ENCODE results near the gene SMCR8.
"Not testable (repeated sequence)": the region's sequence is repeated elsewhere in the genome, so short reads cannot be mapped to it uniquely, and the experiment has no call there.

Gene SMCR8, protein sequence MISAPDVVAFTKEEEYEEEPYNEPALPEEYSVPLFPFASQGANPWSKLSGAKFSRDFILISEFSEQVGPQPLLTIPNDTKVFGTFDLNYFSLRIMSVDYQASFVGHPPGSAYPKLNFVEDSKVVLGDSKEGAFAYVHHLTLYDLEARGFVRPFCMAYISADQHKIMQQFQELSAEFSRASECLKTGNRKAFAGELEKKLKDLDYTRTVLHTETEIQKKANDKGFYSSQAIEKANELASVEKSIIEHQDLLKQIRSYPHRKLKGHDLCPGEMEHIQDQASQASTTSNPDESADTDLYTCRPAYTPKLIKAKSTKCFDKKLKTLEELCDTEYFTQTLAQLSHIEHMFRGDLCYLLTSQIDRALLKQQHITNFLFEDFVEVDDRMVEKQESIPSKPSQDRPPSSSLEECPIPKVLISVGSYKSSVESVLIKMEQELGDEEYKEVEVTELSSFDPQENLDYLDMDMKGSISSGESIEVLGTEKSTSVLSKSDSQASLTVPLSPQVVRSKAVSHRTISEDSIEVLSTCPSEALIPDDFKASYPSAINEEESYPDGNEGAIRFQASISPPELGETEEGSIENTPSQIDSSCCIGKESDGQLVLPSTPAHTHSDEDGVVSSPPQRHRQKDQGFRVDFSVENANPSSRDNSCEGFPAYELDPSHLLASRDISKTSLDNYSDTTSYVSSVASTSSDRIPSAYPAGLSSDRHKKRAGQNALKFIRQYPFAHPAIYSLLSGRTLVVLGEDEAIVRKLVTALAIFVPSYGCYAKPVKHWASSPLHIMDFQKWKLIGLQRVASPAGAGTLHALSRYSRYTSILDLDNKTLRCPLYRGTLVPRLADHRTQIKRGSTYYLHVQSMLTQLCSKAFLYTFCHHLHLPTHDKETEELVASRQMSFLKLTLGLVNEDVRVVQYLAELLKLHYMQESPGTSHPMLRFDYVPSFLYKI

DNA sequence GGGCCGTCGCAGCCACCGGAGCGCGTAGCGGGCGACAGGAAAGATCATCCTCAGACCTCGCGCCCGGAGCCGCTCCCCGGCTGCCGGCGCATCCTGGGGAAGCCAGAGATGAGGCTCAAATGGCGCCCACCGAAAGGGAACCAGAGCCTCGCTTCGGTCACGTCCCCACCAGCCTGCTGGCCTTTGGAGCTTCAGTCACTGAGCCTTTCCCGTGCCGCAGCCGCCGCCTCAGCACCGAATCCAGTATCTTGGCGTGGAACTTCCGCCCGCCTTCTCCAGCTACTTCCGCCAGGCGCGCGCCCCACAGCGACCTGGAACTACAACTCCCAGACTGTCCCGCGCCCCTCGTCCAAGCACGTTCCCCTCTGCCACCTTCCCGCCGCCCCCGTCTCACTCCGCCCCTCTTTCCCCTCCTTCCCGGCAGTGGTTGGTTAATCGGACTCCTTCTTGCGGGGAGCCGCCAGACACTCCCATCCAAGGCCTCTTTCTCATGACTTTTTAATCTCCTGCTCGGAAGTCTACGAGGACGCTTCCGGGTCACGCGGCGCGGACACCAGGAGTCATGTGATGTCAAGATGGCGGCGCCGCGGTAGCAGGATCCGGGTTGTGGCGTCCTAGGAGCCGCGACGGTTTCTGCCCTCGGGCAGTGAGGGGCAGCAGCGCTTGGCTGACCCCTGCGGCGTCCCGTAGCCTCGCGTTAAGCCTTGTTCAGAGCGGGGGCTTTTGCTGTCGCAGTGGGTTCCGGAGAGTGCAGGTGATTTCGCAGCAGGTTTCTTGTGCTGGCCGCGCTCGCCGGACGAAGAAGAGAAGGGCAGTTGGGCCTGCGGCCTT is at the start of gene SMCR8, which contains the start of gene TOP3A:
Gene SMCR8, plus strand, starts transcription at position 563 of the 831 bp plus-strand sequence. CDS start 497 bp downstream, outside the sequence.
Gene TOP3A, minus strand, starts transcription at position 264 of the 831 bp plus-strand sequence. Its CDS starts 216 bp downstream, at position 48.
- DNase-seq (ENCODE audit: low spot score): peak; percentile 99

DNA sequence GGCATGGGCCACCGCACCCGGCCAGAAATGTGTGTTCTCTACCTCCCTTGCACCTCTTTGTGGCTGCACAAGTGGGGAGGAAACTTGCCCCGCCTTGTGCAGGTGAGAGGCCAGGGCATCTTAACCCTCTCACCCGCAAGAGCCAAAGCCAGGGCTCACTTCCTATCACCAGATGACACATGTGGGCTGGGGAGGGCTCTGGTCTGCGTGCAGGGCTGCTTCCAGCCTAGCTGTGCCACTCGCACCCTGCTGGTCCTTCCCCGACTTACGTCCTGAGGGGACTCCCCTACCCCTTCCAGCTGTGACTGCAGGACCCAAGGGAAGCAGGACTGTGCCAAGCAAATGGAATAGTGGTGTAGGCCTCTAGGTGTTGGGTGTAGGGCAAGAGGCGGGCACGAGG is 47.7 kb upstream of the SMCR8 start:
- DNase-seq (ENCODE audit: low spot score): no peak

DNA sequence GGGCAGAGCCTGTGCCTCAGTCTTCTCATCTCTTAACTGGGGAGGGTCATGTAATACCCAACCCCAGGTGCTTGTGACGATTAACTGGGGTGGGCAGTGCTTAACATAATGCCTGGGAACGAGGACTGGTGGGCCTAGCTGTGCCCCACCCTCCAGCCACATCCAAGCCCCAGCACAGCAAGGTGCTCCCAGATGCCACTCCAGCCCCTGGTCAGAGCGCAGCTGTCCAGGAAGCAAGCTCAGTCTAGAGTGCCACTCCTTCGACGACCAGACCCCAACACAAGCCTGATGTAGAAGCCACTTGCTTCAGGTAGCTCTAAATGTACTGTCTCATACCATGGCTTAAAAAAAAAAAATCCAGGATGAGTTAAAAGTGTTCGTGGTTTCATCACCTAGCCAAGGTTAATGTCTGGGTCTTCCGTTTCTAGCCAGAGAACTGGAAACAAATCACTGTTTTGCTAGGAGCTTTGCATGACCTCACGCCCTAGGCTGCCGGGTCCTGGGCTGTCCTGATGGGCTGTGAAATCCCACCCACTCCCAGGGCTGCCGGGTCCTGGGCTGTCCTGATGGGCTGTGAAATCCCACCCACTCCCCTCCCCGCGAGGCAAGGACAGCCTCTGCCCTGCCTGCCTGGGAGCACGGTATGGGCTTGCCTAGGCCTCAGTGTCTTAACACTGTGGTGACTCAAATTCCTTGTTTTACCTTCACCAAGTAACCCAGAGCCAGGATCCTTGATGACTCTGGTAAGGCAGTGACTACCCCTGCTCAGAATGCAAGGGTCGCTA is 47.0 kb upstream of the SMCR8 start:
- DNase-seq (ENCODE audit: low spot score): no peak

DNA sequence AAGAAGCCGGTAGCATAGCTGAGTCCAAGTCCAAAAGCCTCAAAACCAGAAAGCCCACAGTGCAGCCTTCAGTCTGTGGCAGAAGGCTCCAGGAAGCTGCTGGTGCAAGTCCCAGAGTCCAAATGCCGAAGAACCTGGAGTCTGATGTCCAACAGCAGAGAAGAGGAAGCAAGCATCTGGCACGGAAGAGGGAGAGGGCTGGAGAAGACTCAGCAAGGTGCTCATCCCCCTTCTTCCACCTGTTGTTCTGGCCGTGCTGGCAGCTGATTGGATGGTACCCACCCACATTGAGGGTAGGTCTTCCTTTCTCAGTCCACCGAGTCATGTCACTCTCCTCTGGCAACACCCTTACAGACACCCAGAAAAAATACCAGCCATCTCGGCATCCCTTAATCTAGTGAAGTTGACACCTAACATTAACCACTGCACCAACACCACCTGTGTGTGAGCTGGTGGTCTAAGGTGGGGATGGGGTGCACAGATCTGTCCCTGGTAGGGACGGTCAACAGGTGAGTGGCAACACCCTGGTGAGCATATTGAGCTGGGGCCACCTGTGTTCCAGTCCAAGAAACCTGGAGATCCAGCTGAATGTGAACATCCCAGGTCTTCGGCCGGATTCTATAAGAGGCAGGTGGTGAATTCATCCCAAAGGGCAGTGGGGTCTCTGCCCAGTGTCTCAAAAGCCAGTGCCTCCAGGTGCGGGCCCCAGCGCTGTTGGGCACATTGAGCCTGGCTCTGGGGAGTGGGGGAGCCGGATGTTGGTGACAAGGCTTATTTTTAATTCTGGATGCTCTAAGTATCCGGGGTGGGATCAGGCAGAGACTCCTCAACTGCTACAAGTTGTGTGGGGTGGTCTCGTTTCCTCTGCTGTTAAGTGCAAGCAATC is 44.8 kb upstream of the SMCR8 start:
- no peak for DNase-seq (ENCODE audit: low spot score)

DNA sequence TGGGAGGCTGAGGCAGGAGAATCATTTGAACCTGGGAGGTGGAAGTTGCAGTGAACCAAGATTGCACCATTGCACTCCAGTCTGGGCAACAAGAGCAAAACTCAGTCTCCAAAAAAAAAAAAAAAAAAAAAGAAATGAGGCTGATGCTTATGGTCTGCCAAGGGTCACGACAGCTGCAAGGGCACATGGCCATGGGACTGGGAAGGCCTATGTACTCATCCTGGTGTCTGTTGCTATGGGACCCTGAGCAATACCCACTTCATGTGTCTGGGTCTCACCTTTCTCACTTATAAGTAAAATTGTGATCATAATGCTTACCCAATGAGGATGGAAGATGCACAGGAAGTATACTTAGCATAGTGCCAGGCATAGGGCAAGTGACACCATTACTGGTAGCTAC is 38.0 kb upstream of the SMCR8 start:
- DNase-seq (ENCODE audit: low spot score): no peak

DNA sequence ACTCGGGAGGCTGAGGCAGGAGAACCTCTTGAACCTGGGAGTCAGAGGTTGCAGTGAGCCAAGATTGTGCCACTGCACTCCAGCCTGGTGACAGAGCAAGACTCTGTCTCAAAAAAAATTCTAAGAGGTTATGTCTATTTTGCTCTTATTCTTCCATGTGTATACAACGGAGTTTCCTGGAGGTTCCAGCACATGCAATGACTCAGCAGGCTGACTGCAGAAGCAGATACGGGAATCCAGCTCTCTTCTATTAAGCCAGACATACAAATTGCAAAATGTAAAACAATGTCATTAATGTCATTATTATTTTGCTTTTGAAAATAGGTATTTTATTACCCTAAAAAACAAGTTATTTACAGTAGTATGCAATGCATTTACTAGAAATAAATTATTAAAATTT is 36.2 kb upstream of the SMCR8 start:
- DNase-seq (ENCODE audit: low spot score): no peak

DNA sequence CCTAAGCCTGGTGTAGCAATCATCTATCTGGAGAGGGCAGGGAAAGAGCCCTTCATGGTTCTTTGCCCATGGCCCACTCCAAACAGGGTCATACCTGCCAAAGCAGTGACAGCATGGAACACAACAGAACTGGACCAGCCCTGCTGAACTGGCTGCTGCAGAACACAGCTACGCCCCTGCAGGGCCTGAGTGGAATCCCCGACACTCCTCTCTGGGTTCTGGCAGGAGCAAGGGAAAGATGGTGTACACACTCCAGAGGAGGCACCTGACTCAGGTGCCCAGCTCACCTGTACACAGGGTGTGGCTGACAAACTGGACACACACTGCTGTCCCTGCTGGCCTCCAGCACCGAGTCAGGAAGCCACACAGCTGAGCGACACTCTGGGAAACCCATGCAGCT is 34.8 kb upstream of the SMCR8 start:
- DNase-seq (ENCODE audit: low spot score): no peak

DNA sequence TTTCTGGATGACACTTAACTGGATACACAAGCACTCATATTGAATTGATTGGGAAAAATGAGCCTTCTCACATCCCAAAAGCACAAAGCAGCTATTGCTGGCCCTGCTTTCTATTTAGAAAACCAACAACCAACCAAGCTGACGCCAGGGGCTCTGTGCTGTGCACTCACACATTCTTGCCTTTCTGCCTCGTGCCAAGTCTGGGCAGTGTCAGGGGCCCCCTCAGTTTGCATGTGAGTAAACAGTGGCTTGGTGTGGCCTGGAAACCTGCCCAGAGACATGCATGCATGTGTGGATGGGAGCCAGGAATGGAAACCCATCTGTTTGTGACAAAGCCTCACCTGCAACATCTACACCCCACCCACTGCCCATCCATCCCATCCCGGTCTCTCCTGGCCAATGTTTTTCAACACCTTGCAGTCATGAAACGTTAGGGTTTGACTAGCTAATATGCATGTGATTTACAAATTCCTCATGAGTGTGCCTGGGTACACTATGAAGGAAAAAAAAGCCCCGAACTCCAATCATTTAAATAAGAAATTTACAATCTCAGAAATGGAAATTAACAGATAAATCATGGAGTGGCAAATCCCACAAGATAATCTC is 34.2 kb upstream of the SMCR8 start:
- DNase-seq (ENCODE audit: low spot score): peak; percentile 27

DNA sequence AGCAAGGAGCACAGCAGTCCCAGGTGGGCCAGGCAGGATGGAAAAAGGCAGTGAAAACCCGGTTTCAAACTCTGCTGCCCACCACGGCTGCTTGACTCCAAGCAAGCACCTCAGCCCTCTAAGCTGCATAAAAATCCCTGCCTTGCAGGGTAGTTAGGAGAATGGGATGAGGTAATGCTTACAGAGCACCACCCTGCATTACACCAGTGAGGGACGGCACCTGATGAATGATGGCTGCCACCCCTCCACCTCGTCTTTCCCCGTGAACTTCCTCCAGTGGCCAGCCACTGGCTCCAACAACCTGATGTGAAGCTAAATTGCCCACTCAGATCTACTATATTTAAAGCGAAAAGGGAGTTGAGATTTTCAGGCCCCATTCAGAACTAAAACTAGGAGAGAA is 33.3 kb upstream of the SMCR8 start:
- DNase-seq (ENCODE audit: low spot score): no peak

DNA sequence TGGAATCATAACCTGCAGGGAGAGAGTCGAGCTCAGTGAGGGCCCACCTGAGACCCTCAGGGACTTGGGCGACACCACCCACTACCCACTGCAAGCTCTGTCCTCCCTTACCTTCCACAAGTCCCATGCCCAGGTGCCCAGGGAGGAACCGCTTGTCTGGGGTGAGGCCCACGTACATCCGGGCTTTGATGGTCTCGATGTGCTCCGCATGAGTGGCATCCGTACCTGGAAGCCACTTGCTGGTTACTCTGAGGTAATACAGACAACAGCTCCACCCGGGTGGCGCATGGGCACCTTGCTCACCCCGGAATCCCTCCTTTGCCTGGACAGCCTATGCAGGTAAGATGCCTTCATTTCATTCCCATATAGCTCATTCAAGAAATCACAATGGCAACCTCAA is 29.8 kb upstream of the SMCR8 start:
- DNase-seq (ENCODE audit: low spot score): no peak

DNA sequence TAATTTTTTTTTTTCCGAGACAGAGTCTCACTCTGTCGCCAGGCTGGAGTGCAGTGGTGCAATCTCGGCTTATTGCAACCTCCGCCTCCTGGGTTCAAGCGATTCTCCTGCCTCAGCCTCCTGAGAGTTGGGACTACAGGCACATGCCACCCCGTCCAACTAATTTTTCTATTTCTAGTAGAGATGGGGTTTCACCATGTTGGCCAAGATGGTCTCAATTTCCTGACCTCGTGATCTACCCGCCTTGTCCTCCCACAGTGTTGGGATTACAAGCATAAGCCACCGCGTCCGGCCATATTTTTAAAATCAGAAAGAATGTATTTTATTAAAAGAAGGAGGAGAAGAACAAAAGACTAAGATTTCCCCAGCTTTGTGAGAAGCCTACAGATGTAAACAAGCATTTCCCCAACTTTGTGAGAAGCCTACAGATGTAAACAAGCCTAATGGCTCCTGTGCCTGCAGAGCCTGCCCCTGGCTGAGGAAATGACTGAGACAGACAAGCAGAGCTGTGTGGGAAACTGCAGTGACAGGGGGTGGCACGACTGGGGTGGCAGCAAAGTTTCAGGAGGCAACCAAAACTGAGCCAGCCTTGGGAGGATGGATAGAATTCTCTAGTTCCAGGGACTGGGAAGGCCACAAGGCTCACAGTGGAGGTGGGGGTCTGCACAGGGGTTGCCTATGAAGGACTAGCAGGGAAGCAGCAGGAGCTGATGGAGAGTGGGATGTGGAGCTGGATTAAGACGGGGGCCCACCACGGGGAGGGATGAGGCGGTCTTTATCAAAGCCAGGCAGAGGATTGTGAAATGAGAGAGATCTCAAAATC is 23.2 kb upstream of the SMCR8 start:
- DNase-seq (ENCODE audit: low spot score): no peak

DNA sequence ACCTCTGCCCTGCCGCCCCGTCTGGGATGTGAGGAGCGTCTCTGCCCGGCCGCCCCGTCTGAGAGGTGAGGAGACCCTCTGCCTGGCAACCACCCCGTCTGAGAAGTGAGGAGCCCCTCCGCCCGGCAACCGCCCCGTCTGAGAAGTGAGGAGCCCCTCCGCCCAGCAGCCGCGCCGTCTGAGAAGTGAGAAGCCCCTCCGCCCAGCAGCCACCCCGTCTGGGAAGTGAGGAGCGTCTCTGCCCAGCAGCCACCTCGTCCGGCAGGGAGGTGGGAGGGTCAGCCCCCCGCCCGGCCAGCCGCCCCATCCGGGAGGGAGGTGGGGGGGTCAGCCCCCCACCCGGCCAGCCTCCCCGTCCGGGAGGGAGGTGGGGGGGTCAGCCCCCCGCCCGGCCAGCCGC is 17.0 kb upstream of the SMCR8 start:
- not testable (repeated sequence) for DNase-seq (ENCODE audit: low spot score)

DNA sequence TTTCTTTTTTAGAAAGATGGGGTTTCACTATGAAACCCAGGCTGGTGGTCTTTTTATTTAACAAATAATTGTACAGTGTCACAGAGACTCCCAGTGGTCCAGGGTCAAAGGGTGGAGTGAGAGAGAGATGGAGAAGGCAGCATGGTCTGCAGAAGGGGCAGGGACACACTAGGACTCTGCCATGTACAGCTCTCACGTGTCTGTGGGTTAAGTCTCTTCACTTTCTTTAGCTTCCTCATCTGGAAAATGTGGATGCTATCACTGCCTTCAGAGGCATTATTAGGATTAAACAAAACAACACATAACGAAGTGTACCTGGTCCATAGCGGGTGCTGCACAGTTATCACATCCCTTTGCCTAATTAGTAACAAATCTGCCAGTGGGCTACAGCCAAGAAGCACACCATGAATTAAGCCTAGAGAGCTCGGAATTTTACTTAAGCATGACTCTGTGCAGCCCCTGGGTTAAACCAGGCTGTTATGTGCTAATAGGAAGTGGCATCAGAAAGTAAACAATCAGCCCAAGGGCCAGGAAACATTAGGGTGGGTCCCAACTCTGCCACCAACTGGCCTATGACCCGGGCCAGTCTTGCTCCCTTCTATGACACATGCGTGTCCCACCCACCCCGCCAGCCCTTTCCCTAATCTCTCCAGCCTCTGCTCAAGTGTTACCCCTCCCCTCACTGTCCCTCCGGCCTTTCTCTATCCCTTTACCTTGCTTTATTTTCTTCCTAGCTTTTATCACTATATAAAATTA is 14.2 kb upstream of the SMCR8 start:
- no peak for DNase-seq (ENCODE audit: low spot score)

DNA sequence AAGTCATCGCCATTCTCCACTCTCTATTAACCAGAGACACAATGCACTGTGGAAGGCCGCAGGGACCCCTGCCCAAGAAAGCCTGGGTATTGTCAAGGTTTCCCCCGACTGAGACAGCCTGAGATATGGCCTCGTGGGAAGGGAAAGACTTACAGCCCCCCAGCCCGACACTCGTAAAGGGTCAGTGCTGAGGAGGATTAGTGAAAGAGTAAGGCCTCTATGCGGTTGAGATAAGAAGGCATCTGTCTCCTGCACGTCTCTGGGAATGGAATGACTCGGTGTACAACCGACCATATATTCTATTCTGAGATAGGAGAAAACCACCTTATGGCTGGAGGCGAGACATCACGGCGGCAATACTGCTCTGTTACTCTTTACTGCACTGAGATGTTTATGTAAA is 11.9 kb upstream of the SMCR8 start:
- not testable (repeated sequence) for DNase-seq (ENCODE audit: low spot score)

DNA sequence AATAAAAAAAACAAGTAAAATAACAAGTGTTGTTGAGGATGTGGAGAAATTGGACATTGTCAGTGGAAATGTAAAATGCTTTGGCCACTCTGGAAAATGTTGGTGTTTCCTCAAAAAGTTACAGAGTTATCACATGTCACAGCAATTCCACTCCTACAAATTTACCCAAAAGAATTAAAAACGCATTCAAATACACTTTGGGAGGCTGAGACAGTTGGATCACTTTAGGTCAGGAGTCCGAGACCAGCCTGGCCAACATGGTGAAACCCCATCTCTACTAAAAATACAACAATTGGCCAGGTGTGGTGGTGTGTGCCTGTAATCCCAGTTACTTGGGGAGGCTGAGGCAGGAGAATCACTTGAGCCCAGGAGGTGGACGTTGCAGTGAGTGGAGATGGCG is 5.9 kb upstream of the SMCR8 start:
- DNase-seq (ENCODE audit: low spot score): no peak

DNA sequence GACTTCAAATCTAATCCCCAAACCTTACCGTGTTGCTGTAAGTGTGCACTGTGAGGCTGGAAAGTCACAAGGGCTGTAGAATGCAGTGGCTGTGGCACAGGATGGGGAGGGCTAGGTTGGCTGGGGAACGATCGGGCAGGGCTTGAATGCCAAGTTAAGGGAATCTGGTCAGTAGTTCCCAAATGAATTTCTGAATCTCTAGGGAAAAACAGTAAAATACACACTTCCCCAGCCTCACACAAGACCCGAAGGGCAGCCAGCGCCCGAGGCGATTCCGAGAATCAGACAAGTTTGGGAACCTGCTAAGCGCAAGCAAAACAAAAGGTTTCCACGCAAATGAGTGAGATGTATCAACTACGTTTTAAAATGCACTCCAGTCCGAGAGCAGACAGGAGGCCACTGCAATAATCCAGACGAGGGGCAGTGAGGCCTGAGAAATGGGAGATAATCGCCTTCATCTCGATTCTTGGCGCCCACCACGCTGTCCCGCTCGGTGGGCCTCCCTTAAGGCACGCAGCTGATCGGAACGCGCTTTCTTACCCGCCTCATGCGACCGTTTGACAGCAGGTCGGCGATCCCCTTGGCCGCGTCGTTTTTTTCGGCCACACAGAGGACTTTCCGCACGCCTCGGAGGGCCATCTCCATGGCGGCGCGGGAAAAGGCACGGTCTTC is 898 bp upstream of the SMCR8 start:
- no peak for DNase-seq (ENCODE audit: low spot score)

DNA sequence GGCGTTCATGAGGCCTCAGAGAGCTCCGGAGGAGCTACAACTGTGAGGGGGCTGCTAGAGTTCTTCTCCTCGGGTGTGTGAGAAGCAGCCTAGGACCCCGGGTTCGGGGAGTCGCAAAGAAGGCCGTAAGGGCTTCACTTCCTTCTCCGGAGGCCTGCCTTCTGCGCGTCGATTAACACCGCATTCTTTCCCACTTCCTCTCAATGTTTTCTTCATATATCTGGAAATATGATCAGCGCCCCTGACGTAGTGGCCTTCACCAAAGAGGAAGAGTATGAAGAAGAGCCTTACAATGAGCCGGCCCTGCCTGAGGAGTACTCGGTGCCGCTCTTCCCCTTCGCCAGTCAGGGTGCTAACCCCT is 449 bp downstream of the SMCR8 start:
- no peak for DNase-seq (ENCODE audit: low spot score)

DNA sequence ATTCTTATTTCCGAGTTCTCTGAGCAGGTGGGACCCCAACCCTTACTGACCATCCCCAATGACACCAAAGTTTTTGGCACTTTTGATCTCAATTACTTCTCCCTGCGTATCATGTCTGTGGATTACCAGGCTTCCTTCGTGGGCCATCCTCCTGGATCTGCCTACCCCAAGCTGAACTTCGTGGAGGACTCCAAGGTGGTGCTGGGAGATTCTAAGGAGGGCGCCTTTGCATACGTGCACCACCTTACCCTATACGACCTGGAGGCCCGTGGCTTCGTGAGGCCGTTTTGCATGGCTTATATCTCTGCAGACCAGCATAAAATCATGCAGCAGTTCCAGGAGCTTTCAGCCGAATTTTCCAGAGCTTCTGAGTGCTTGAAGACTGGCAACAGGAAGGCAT is 868 bp downstream of the SMCR8 start:
- DNase-seq (ENCODE audit: low spot score): no peak

All from cerebellar cortex (tissue), 1 donor.